Activated CD4-positive, alpha-beta T cell treated with anti-CD3 and anti-CD28 coated beads for 36 hours (primary cell): ENCODE results near the gene FLNA. TPM values are rescaled to one million over a fixed set of nuclear protein-coding genes. Genes with fewer than 3 reads are reported as not detected.
A peak's percentile ranks its signal among the peaks of the same experiment; 100 is the strongest.

ENCODE experiments used
- ATAC-seq: fragments of 200-7000 bp; cut with Tn5 transposase; one replicate; pipeline ENCODE4 v1.10.0; 2021; ENCODE audit warnings: mild to moderate bottlenecking, moderate library complexity
- CTCF ChIA-PET: fragments of 350-600 bp; sonication (Branson Sonifier 250); formaldehyde crosslinking; loops from one replicate; lab custom pipeline; 2021; ENCODE audit warnings: antibody characterized with exemption; lab: Charles Lee
- POLR2A ChIA-PET: fragments of 350-600 bp; sonication (Branson Sonifier 250); formaldehyde crosslinking; loops from one replicate; lab custom pipeline; 2021; ENCODE audit warnings: antibody characterized with exemption, inconsistent platforms; lab: Charles Lee
- DNase-seq: peaks from one replicate; pipeline ENCODE4 v3.0.0-alpha.2; 2020
- H3K27ac Mint-ChIP-seq: one replicate; pipeline ENCODE4 v1.8.0; 2021; ENCODE audit warnings: mixed read lengths
- H3K27me3 Mint-ChIP-seq: one replicate; pipeline ENCODE4 v1.8.0; 2021; ENCODE audit warnings: mixed read lengths
- H3K36me3 Mint-ChIP-seq: one replicate; pipeline ENCODE4 v1.8.0; 2021; ENCODE audit warnings: low read depth, mixed read lengths
- H3K4me1 Mint-ChIP-seq: one replicate; pipeline ENCODE4 v1.8.0; 2021; ENCODE audit warnings: mixed read lengths
- H3K4me3 Mint-ChIP-seq: one replicate; pipeline ENCODE4 v1.8.0; 2021; ENCODE audit warnings: mild to moderate bottlenecking, moderate library complexity, mixed read lengths
- H3K9me3 Mint-ChIP-seq: one replicate; pipeline ENCODE4 v1.8.0; 2021; ENCODE audit warnings: low read depth, mixed read lengths
- intact Hi-C, 2 experiments: fragments of 100-400 bp; cut with DNase I in 1 of 2; cut with micrococcal nuclease in 1 of 2; formaldehyde crosslinking; loops; one replicate each; pipeline versions ENCODE4 v1.14.2 to v1.15.1; 2022 to 2024; cut with DNase I, micrococcal nuclease
- total RNA-seq, 2 experiments: library from RNA; stranded (reverse); gene quantifications; one replicate each; pipeline ENCODE4 v1.2.3, GENCODE V29; 2021

FLNA gene
- total RNA-seq, 2 experiments from 2014 or later = 891 to 1,083 TPM

GRCh38 chrX:154367474-154368308, 6.7 kb downstream of the FLNA start:
- ChIA-PET CTCF (interaction anchor here (1.0 kb wide), 1 partner anchor 14 kb away, joined by 4 read pairs; no protein-coding TSS in a partner anchor), POLR2A (interaction anchor here (0.7 kb wide), 1 partner anchor 44 kb away, joined by 3 read pairs; no protein-coding TSS in a partner anchor)
- Mint-ChIP-seq H3K4me1 (peaks cover 16% of the 10 kb centered on the region), H3K27me3 (no peaks in the 10 kb centered on the region), H3K36me3 (peaks cover 32% of the 10 kb centered on the region), H3K27ac (peak overlapping the region; percentile 87), H3K4me3 (peak overlapping the region; percentile 86), H3K9me3 (no peaks in the 10 kb centered on the region)
- ATAC-seq = no peak
- DNase-seq = no peak
- intact Hi-C loops = loop anchor here in 1 of 2 experiments (1.0 to 2.0 kb wide), 3 partner anchors 111 to 395 kb away; partner anchors contain the start of genes MECP2 and TMEM187

- no peaks in the 10 kb centered on the region for H3K9me3 Mint-ChIP-seq
- ATAC-seq = no peak
- no peak overlapping the region for H3K4me3 Mint-ChIP-seq
- CTCF ChIA-PET = no interaction called here
- no peaks in the 10 kb centered on the region for H3K27me3 Mint-ChIP-seq
- intact Hi-C loops = no loop called here
- peaks cover 10% of the 10 kb centered on the region for H3K4me1 Mint-ChIP-seq
- H3K36me3 Mint-ChIP-seq = peaks cover 33% of the 10 kb centered on the region
- no peak overlapping the region for H3K27ac Mint-ChIP-seq
- DNase-seq = no peak
- POLR2A ChIA-PET = no interaction called here
Observed at GRCh38 chrX:154366666-154367055, 7.8 kb downstream of the FLNA start.

GRCh38 chrX:154365997-154366665, 8.3 kb downstream of the FLNA start:
- Mint-ChIP-seq H3K4me3 (no peak overlapping the region), H3K27me3 (no peaks in the 10 kb centered on the region), H3K36me3 (peaks cover 33% of the 10 kb centered on the region), H3K9me3 (no peaks in the 10 kb centered on the region), H3K27ac (no peak overlapping the region), H3K4me1 (peaks cover 10% of the 10 kb centered on the region)
- no peak for ATAC-seq
- intact Hi-C loops = no loop called here
- no peak for DNase-seq
- ChIA-PET CTCF (no interaction called here), POLR2A (no interaction called here)

- Mint-ChIP-seq H3K4me1 (peaks cover 10% of the 10 kb centered on the region), H3K27ac (no peak overlapping the region), H3K36me3 (peaks cover 37% of the 10 kb centered on the region), H3K9me3 (no peaks in the 10 kb centered on the region), H3K4me3 (no peak overlapping the region), H3K27me3 (no peaks in the 10 kb centered on the region)
- CTCF ChIA-PET = no interaction called here
- intact Hi-C loops = no loop called here
- no peak for ATAC-seq
- DNase-seq = no peak
- POLR2A ChIA-PET = no interaction called here
Observed at GRCh38 chrX:154365052-154365600, 9.3 kb downstream of the FLNA start.

- no peaks in the 10 kb centered on the region for H3K9me3 Mint-ChIP-seq
- ChIA-PET CTCF (interaction anchor here (1.1 kb wide), 1 partner anchor 9 kb away, joined by 3 read pairs; no protein-coding TSS in a partner anchor), POLR2A (no interaction called here)
- H3K27me3 Mint-ChIP-seq = no peaks in the 10 kb centered on the region
- H3K36me3 Mint-ChIP-seq = peaks cover 32% of the 10 kb centered on the region
- no peak overlapping the region for H3K27ac Mint-ChIP-seq
- ATAC-seq = no peak
- no peak overlapping the region for H3K4me3 Mint-ChIP-seq
- peaks cover 10% of the 10 kb centered on the region for H3K4me1 Mint-ChIP-seq
- intact Hi-C loops = no loop called here
- DNase-seq = no peak
Observed at GRCh38 chrX:154363706-154364439, 10.6 kb downstream of the FLNA start.

GRCh38 chrX:154362085-154362742, 12.2 kb downstream of the FLNA start:
- Mint-ChIP-seq H3K9me3 (no peaks in the 10 kb centered on the region), H3K4me1 (peaks cover 16% of the 10 kb centered on the region), H3K36me3 (peaks cover 33% of the 10 kb centered on the region), H3K27ac (no peak overlapping the region), H3K4me3 (no peak overlapping the region), H3K27me3 (no peaks in the 10 kb centered on the region)
- ChIA-PET CTCF (no interaction called here), POLR2A (no interaction called here)
- DNase-seq (no peak), ATAC-seq (no peak)
- intact Hi-C loops = no loop called here

- no peaks in the 10 kb centered on the region for H3K9me3 Mint-ChIP-seq
- ChIA-PET POLR2A (no interaction called here), CTCF (no interaction called here)
- peaks cover 27% of the 10 kb centered on the region for H3K36me3 Mint-ChIP-seq
- no peaks in the 10 kb centered on the region for H3K27me3 Mint-ChIP-seq
- intact Hi-C loops = no loop called here
- ATAC-seq = no peak
- H3K4me1 Mint-ChIP-seq = peaks cover 20% of the 10 kb centered on the region
- no peak overlapping the region for H3K27ac Mint-ChIP-seq
- no peak for DNase-seq
- H3K4me3 Mint-ChIP-seq = no peak overlapping the region
Observed at GRCh38 chrX:154360155-154360713, 14.2 kb downstream of the FLNA start.

GRCh38 chrX:154359362-154360154, 14.9 kb downstream of the FLNA start:
- intact Hi-C loops = no loop called here
- Mint-ChIP-seq H3K36me3 (peaks cover 22% of the 10 kb centered on the region), H3K27me3 (no peaks in the 10 kb centered on the region), H3K9me3 (no peaks in the 10 kb centered on the region), H3K4me3 (no peak overlapping the region), H3K27ac (no peak overlapping the region), H3K4me1 (peaks cover 20% of the 10 kb centered on the region)
- ChIA-PET POLR2A (no interaction called here), CTCF (no interaction called here)
- DNase-seq (no peak), ATAC-seq (no peak)

- H3K36me3 Mint-ChIP-seq = peaks cover 24% of the 10 kb centered on the region
- intact Hi-C loops = no loop called here
- ATAC-seq (no peak), DNase-seq (no peak)
- no peaks in the 10 kb centered on the region for H3K27me3 Mint-ChIP-seq
- ChIA-PET POLR2A (no interaction called here), CTCF (no interaction called here)
- H3K4me1 Mint-ChIP-seq = peaks cover 20% of the 10 kb centered on the region
- H3K27ac Mint-ChIP-seq = peak overlapping the region; percentile 21
- no peak overlapping the region for H3K4me3 Mint-ChIP-seq
- no peaks in the 10 kb centered on the region for H3K9me3 Mint-ChIP-seq
Observed at GRCh38 chrX:154358829-154359228, 15.6 kb downstream of the FLNA start.

GRCh38 chrX:154358011-154358410, 16.4 kb downstream of the FLNA start:
- Mint-ChIP-seq H3K4me1 (peaks cover 24% of the 10 kb centered on the region), H3K27me3 (no peaks in the 10 kb centered on the region), H3K9me3 (no peaks in the 10 kb centered on the region), H3K27ac (no peak overlapping the region), H3K4me3 (no peak overlapping the region), H3K36me3 (peaks cover 22% of the 10 kb centered on the region)
- ChIA-PET POLR2A (no interaction called here), CTCF (no interaction called here)
- intact Hi-C loops = no loop called here
- ATAC-seq = no peak
- DNase-seq = no peak
